ENCODE results near the gene ZEB2.
A peak's percentile ranks its signal among the peaks of the same experiment; 100 is the strongest.

The ZEB2 gene

GRCh38 chr2:144458541-144458940 is 61.4 kb downstream of the ZEB2 start:
- Histone ChIP-seq H3K36me3 (ENCODE audit: control insufficient read depth, low read length) (no peaks in the 10 kb centered on the region), H3F3A (ENCODE audit: control insufficient read depth, insufficient read depth) (no peaks in the 10 kb centered on the region), H3K9me3 (ENCODE audit: control insufficient read depth, insufficient read depth, low read length) (no peaks in the 10 kb centered on the region), H3K79me2 (ENCODE audit: control insufficient read depth, low read length) (no peaks in the 10 kb centered on the region), H3K27me3 (ENCODE audit: control insufficient read depth, low read length) (no peaks in the 10 kb centered on the region), H3K4me1 (ENCODE audit: control insufficient read depth, low read length) (peaks cover 31% of the 10 kb centered on the region), H4K20me1 (ENCODE audit: control insufficient read depth, insufficient read depth, low read depth, low read length) (no peaks in the 10 kb centered on the region), H3K9me2 (replicated peaks; ENCODE audit: control insufficient read depth, low read length) (no peaks in the 10 kb centered on the region), H3K4me2 (ENCODE audit: low read length) (no peak overlapping the region), H3K4me3 (ENCODE audit: low read length) (no peak overlapping the region), H3K27ac (ENCODE audit: low read depth, low read length) (no peak overlapping the region)
- TF ChIP-seq EZH2phosphoT487 (IDR thresholded peaks at IDR 0.05; ENCODE audit: borderline replicate concordance, low read length): no peak
- no peak for TF ChIP-seq CTCF (IDR thresholded peaks at IDR 0.05; ENCODE audit: low read depth, low read length, poor library complexity, severe bottlenecking)

GRCh38 chr2:144456680-144457079 is 63.2 kb downstream of the ZEB2 start:
- no peak overlapping the region for H3K4me2 ChIP-seq (ENCODE audit: low read length)
- peaks cover 31% of the 10 kb centered on the region for H3K4me1 ChIP-seq (ENCODE audit: control insufficient read depth, low read length)
- no peak for TF ChIP-seq EZH2phosphoT487 (IDR thresholded peaks at IDR 0.05; ENCODE audit: borderline replicate concordance, low read length)
- TF ChIP-seq CTCF (IDR thresholded peaks at IDR 0.05; ENCODE audit: low read depth, low read length, poor library complexity, severe bottlenecking): no peak
- H3K27ac ChIP-seq (ENCODE audit: low read depth, low read length): no peak overlapping the region
- no peak overlapping the region for H3K4me3 ChIP-seq (ENCODE audit: low read length)
- H3K9me2 ChIP-seq (replicated peaks; ENCODE audit: control insufficient read depth, low read length): no peaks in the 10 kb centered on the region
- H3K27me3 ChIP-seq (ENCODE audit: control insufficient read depth, low read length): no peaks in the 10 kb centered on the region
- no peaks in the 10 kb centered on the region for H4K20me1 ChIP-seq (ENCODE audit: control insufficient read depth, insufficient read depth, low read depth, low read length)
- no peaks in the 10 kb centered on the region for H3K9me3 ChIP-seq (ENCODE audit: control insufficient read depth, insufficient read depth, low read length)
- H3F3A ChIP-seq (ENCODE audit: control insufficient read depth, insufficient read depth): no peaks in the 10 kb centered on the region
- H3K79me2 ChIP-seq (ENCODE audit: control insufficient read depth, low read length): no peaks in the 10 kb centered on the region
- no peaks in the 10 kb centered on the region for H3K36me3 ChIP-seq (ENCODE audit: control insufficient read depth, low read length)

GRCh38 chr2:144455987-144456386 is 63.9 kb downstream of the ZEB2 start:
- H3K9me2 ChIP-seq (replicated peaks; ENCODE audit: control insufficient read depth, low read length): no peaks in the 10 kb centered on the region
- no peaks in the 10 kb centered on the region for H3K79me2 ChIP-seq (ENCODE audit: control insufficient read depth, low read length)
- 0 out of 2 replicates have a peak overlapping the region, but pooled peaks have one; percentile 3 for H3K4me2 ChIP-seq (ENCODE audit: low read length)
- TF ChIP-seq EZH2phosphoT487 (IDR thresholded peaks at IDR 0.05; ENCODE audit: borderline replicate concordance, low read length): no peak
- no peak for TF ChIP-seq CTCF (IDR thresholded peaks at IDR 0.05; ENCODE audit: low read depth, low read length, poor library complexity, severe bottlenecking)
- H4K20me1 ChIP-seq (ENCODE audit: control insufficient read depth, insufficient read depth, low read depth, low read length): no peaks in the 10 kb centered on the region
- H3K36me3 ChIP-seq (ENCODE audit: control insufficient read depth, low read length): no peaks in the 10 kb centered on the region
- no peak overlapping the region for H3K4me3 ChIP-seq (ENCODE audit: low read length)
- no peaks in the 10 kb centered on the region for H3F3A ChIP-seq (ENCODE audit: control insufficient read depth, insufficient read depth)
- H3K9me3 ChIP-seq (ENCODE audit: control insufficient read depth, insufficient read depth, low read length): no peaks in the 10 kb centered on the region
- H3K27me3 ChIP-seq (ENCODE audit: control insufficient read depth, low read length): no peaks in the 10 kb centered on the region
- no peak overlapping the region for H3K27ac ChIP-seq (ENCODE audit: low read depth, low read length)
- peaks cover 31% of the 10 kb centered on the region for H3K4me1 ChIP-seq (ENCODE audit: control insufficient read depth, low read length)
